HepG2 (cell line): ENCODE results near the gene ZFPL1. TPM values are rescaled to one million over a fixed set of nuclear protein-coding genes. Genes with fewer than 3 reads are reported as not detected.

Experiments used
- ATAC-seq: fragments of 200-7000 bp; cut with Tn5 transposase; 3 replicates; pipeline ENCODE4 v1.9.1; 2020; ENCODE audit warnings: mild to moderate bottlenecking, moderate library complexity
- BruUV-seq: library from RNA; stranded (reverse); fragments of 400-500 nt; replicated peaks from 2 replicates; lab custom pipeline; 2021; lab: Mats Ljungman, UMichigan
- CTCF ChIA-PET: fragments of 300-600 bp; formaldehyde crosslinking; extraction: SDS; loops from one replicate; lab custom pipeline; 2021; ENCODE audit warnings: low total read pairs, inconsistent platforms, low intra/inter-chr PET ratio; lab: Yijun Ruan, JAX
- POLR2A ChIA-PET: fragments of 350-600 bp; sonication (Branson Sonifier 250); formaldehyde crosslinking; loops from one replicate; lab custom pipeline; 2020; ENCODE audit warnings: antibody characterized with exemption, inconsistent platforms; lab: Yijun Ruan, JAX
- DNase-seq: peaks from one replicate; pipeline ENCODE4 v3.0.0-alpha.2; 2015; ENCODE audit warnings: low spot score
- FAIRE-seq: peaks from 3 replicates; lab custom pipeline; 2011; peaks lifted over from hg19 to GRCh38; lab: Jason Lieb, UNC
- H2AFZ ChIP-seq: one replicate; pipeline ENCODE4 v1.6.1; 2011; ENCODE audit warnings: low read length, inconsistent platforms
- H3K27ac ChIP-seq: fragments of 300-600 bp; 3 replicates; pipeline ENCODE4 v1.8.0; 2011; ENCODE audit warnings: mixed run types, mild to moderate bottlenecking, mixed read lengths, low read length, inconsistent platforms; ENCODE audit not compliant: insufficient read depth; ENCODE audit errors: extremely low read length
- H3K27me3 ChIP-seq, 2 experiments: fragments of 200-600 bp in 1 of 2; 2 replicates in 1 of 2; 3 replicates in 1 of 2; pipeline versions ENCODE4 v1.6.0 to v1.8.0; 2011; ENCODE audit warnings: low read length in 2 of 2, mild to moderate bottlenecking in 2 of 2, moderate library complexity in 2 of 2, inconsistent platforms in 1 of 2; ENCODE audit not compliant: insufficient read depth in 2 of 2, control insufficient read depth in 1 of 2
- H3K36me3 ChIP-seq, 2 experiments: fragments of 200-600 bp in 1 of 2; replicated peaks in 1 of 2; 2 replicates in 1 of 2; 3 replicates in 1 of 2; pipeline versions ENCODE4 v1.5.1 to v1.8.0; 2011; ENCODE audit warnings: low read length in 2 of 2, inconsistent platforms in 1 of 2; ENCODE audit not compliant: insufficient read depth in 2 of 2, control insufficient read depth in 1 of 2
- H3K4me1 ChIP-seq: 2 replicates; pipeline ENCODE4 v1.5.1; 2012; ENCODE audit warnings: low read length, inconsistent platforms; ENCODE audit not compliant: insufficient read depth
- H3K4me2 ChIP-seq: 2 replicates; pipeline ENCODE4 v1.6.0; 2011; ENCODE audit warnings: low read depth, low read length, inconsistent platforms
- H3K4me3 ChIP-seq, 3 experiments: fragments of 200-600 bp in 1 of 3; sonication (generic), shearing (Covaris generic) in 1 of 3; replicated peaks in 1 of 3; 2 replicates each; pipeline ENCODE4 v1.5.1; 2011 to 2016; ENCODE audit warnings: low read length in 3 of 3, inconsistent platforms in 2 of 3, low read depth in 2 of 3, mild to moderate bottlenecking in 2 of 3, control low read depth in 1 of 3, mixed read lengths in 1 of 3; ENCODE audit not compliant: insufficient read depth in 1 of 3
- H3K79me2 ChIP-seq: one replicate; pipeline ENCODE4 v1.6.1; 2011; ENCODE audit warnings: low read length, inconsistent platforms; ENCODE audit not compliant: insufficient read depth
- H3K9ac ChIP-seq: 2 replicates; pipeline ENCODE4 v1.6.0; 2011; ENCODE audit warnings: mild to moderate bottlenecking, low read depth, low read length, inconsistent platforms; ENCODE audit not compliant: insufficient read depth
- H3K9me3 ChIP-seq: 2 replicates; pipeline ENCODE4 v1.5.1; 2012; ENCODE audit warnings: mild to moderate bottlenecking, low read length
- H4K20me1 ChIP-seq: 2 replicates; pipeline ENCODE4 v1.6.0; 2011; ENCODE audit warnings: inconsistent platforms, mild to moderate bottlenecking, low read length, moderate library complexity; ENCODE audit not compliant: insufficient read depth
- EZH2 ChIP-seq: conservative IDR thresholded peaks from 2 replicates; pipeline ENCODE4 v1.6.1; 2012; ENCODE audit warnings: mild to moderate bottlenecking, low read depth, low read length, moderate library complexity
- HDAC1 ChIP-seq: sonication (generic); formaldehyde crosslinking; IDR thresholded peaks from 2 replicates; pipeline ENCODE4 v1.5.1; 2020; ENCODE audit warnings: mild to moderate bottlenecking, missing genetic modification reagents
- JUN ChIP-seq: sonication (generic); formaldehyde crosslinking; IDR thresholded peaks from 2 replicates; pipeline ENCODE4 v1.4.0; 2020; ENCODE audit warnings: mild to moderate bottlenecking, missing genetic modification reagents
- MXD1 ChIP-seq: sonication (generic); formaldehyde crosslinking; IDR thresholded peaks from 2 replicates; pipeline ENCODE4 v1.4.0; 2020; ENCODE audit warnings: mild to moderate bottlenecking, missing genetic modification reagents
- MXD4 ChIP-seq: IDR thresholded peaks from 2 replicates; pipeline ENCODE4 v1.6.1; 2016; ENCODE audit warnings: mild to moderate bottlenecking, missing biosample characterization, missing genetic modification reagents
- NFYC ChIP-seq: IDR thresholded peaks from 2 replicates; pipeline ENCODE4 v1.6.1; 2016; ENCODE audit warnings: missing genetic modification reagents, missing compliant biosample characterization
- PITX1 ChIP-seq: sonication (generic); formaldehyde crosslinking; IDR thresholded peaks from 2 replicates; pipeline ENCODE4 v1.5.1; 2020; ENCODE audit warnings: mild to moderate bottlenecking, missing genetic modification reagents
- POLR2A ChIP-seq, 2 experiments: IDR thresholded peaks; 2 replicates each; pipeline ENCODE4 v1.6.1; 2011; ENCODE audit warnings: low read depth in 2 of 2, low read length in 2 of 2, mild to moderate bottlenecking in 1 of 2, moderate library complexity in 1 of 2; ENCODE audit not compliant: insufficient read depth in 1 of 2
- RORA ChIP-seq: sonication (generic); formaldehyde crosslinking; IDR thresholded peaks from 2 replicates; pipeline ENCODE4 v1.5.0; 2020; ENCODE audit warnings: mild to moderate bottlenecking, missing genetic modification reagents, moderate library complexity
- SOX6 ChIP-seq, 2 experiments: fragments of 450-650 bp in 1 of 2; sonication (generic) in 1 of 2; formaldehyde crosslinking in 1 of 2; IDR thresholded peaks; 2 replicates each; pipeline versions ENCODE4 v1.4.0 to v1.6.1; 2017 to 2020; ENCODE audit warnings: antibody characterized with exemption in 1 of 2, mild to moderate bottlenecking in 1 of 2, missing genetic modification reagents in 1 of 2
- ZNF329 ChIP-seq: sonication (generic); formaldehyde crosslinking; IDR thresholded peaks from 2 replicates; pipeline ENCODE4 v1.9.0; 2021; ENCODE audit warnings: low read depth, mild to moderate bottlenecking, missing genetic modification reagents
- ZNF776 ChIP-seq: sonication (generic); formaldehyde crosslinking; IDR thresholded peaks from 2 replicates; pipeline ENCODE4 v1.4.0; 2020; ENCODE audit warnings: mild to moderate bottlenecking, missing genetic modification reagents
- WGBS: methylation state at CpG from one replicate; pipeline ENCODE4 v1.1.6; 2017; ENCODE audit warnings: low lambda C conversion rate; 5-methylcytosine and 5-hydroxymethylcytosine counted together
- in situ Hi-C: cut with HindIII; loops from 2 replicates; pipeline ENCODE4 v1.10.0; 2017; ENCODE audit warnings: low pct_unique_long_range_greater_than_20kb; ENCODE audit not compliant: extremely low pct_ligation_motif_present
- intact Hi-C: fragments of 100-400 bp; cut with micrococcal nuclease; formaldehyde crosslinking; loops from one replicate; pipeline ENCODE4 v1.10.0; 2022; ENCODE audit not compliant: unreplicated experiment
- polyA plus RNA-seq, 8 experiments: library from polyadenylated mRNA; depleted of rRNA in 3 of 8; stranded (reverse) in 7 of 8; unstranded in 1 of 8; fragments of >200 nt; fragmentation: Illumina TruSeq in 4 of 8; extraction: Trizol in 4 of 8; gene quantifications; 2 replicates each; pipeline versions ENCODE4 v1.2.1 to v1.2.3, GENCODE V29; 2011 to 2016; ENCODE audit warnings: low read depth in 4 of 8, missing spikeins in 1 of 8, mixed read lengths in 1 of 8; ENCODE audit not compliant: insufficient read depth in 1 of 8
- total RNA-seq, 5 experiments: library from RNA; depleted of rRNA; stranded (reverse); fragments of >200 nt; fragmentation: Illumina TruSeq; extraction: Trizol; gene quantifications; 2 replicates each; pipeline ENCODE4 v1.2.3, GENCODE V29; 2016; ENCODE audit warnings: low read depth in 1 of 5
- TF ChIP-seq, protein P1 (sequence below): sonication (generic); formaldehyde crosslinking; IDR thresholded peaks from 2 replicates; pipeline ENCODE4 v1.5.0; 2020; ENCODE audit warnings: mild to moderate bottlenecking, missing genetic modification reagents, borderline replicate concordance
- TF ChIP-seq, protein P2 (sequence below): sonication (generic); formaldehyde crosslinking; IDR thresholded peaks from 2 replicates; pipeline ENCODE4 v1.5.0; 2020; ENCODE audit warnings: mild to moderate bottlenecking, missing genetic modification reagents

The ZFPL1 gene
- total and polyA plus RNA-seq, 2 of the 13 experiments (the other 11 are each of a cell fraction or from before 2014, with no cell fraction given) = 32.2 to 56.0 TPM

GRCh38 chr11:65066805-65067291 lies 17.2 kb upstream of the ZFPL1 start:
- H3K79me2 ChIP-seq = no peaks in the 10 kb centered on the region
- no peaks in the 10 kb centered on the region for H3K9me3 ChIP-seq
- H2AFZ ChIP-seq = no peak overlapping the region
- H3K4me2 ChIP-seq = peak overlapping the region; percentile 87
- WGBS = 36% methylated on average over 3 of the region's 4 CpGs
- H3K27me3 ChIP-seq = no peaks in the 10 kb centered on the region
- no peaks in the 10 kb centered on the region for H3K36me3 ChIP-seq
- no TSS peak for BruUV-seq
- H3K4me1 ChIP-seq = peaks cover 39% of the 10 kb centered on the region
- in situ Hi-C loops (loop anchor here (5.0 kb wide), 1 partner anchor 40 kb away; the partner anchor contains the start of gene SNX15), intact Hi-C loops (no loop called here)
- TF ChIP-seq MXD1 (CRISPR knock-in tag) = 0 out of 2 replicates have a peak, but pooled peaks have one; percentile 31
- no peak for TF ChIP-seq RORA
- TF ChIP-seq PITX1 (CRISPR knock-in tag) = peak; percentile 41; the same call in 1 of the 2 replicates
- TF ChIP-seq SOX6 (IDR thresholded peaks at IDR 0.05) = no peak
- TF ChIP-seq SOX6 (CRISPR knock-in tag; IDR thresholded peaks at IDR 0.05) = 0 out of 2 replicates have a peak, but pooled peaks have one; percentile 19
- 0 out of 2 replicates have a peak, but pooled peaks have one; percentile 34 for TF ChIP-seq ZNF776
- TF ChIP-seq ZNF329 (CRISPR knock-in tag) = 0 out of 2 replicates have a peak, but pooled peaks have one; percentile 29
- TF ChIP-seq EZH2 = no peak
- TF ChIP-seq JUN (CRISPR knock-in tag) = no peak
- TF ChIP-seq MXD4 (CRISPR knock-in tag) = no peak
- TF ChIP-seq HDAC1 (CRISPR knock-in tag) = peak; percentile 12; the same call in 1 of the 2 replicates
- 0 out of 4 replicates have a peak, but pooled peaks of 1 of the 2 experiments have one; percentile 7 for TF ChIP-seq POLR2A (IDR thresholded peaks at IDR 0.05; ENCODE audit: insufficient read depth in 1 of 2, low read depth in 2 of 2, low read length in 2 of 2)
- no peak for TF ChIP-seq NFYC (CRISPR knock-in tag)
- TF ChIP-seq, protein P1, sequence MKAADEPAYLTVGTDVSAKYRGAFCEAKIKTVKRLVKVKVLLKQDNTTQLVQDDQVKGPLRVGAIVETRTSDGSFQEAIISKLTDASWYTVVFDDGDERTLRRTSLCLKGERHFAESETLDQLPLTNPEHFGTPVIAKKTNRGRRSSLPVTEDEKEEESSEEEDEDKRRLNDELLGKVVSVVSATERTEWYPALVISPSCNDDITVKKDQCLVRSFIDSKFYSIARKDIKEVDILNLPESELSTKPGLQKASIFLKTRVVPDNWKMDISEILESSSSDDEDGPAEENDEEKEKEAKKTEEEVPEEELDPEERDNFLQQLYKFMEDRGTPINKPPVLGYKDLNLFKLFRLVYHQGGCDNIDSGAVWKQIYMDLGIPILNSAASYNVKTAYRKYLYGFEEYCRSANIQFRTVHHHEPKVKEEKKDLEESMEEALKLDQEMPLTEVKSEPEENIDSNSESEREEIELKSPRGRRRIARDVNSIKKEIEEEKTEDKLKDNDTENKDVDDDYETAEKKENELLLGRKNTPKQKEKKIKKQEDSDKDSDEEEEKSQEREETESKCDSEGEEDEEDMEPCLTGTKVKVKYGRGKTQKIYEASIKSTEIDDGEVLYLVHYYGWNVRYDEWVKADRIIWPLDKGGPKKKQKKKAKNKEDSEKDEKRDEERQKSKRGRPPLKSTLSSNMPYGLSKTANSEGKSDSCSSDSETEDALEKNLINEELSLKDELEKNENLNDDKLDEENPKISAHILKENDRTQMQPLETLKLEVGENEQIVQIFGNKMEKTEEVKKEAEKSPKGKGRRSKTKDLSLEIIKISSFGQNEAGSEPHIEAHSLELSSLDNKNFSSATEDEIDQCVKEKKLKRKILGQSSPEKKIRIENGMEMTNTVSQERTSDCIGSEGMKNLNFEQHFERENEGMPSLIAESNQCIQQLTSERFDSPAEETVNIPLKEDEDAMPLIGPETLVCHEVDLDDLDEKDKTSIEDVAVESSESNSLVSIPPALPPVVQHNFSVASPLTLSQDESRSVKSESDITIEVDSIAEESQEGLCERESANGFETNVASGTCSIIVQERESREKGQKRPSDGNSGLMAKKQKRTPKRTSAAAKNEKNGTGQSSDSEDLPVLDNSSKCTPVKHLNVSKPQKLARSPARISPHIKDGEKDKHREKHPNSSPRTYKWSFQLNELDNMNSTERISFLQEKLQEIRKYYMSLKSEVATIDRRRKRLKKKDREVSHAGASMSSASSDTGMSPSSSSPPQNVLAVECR (CRISPR knock-in tag) = 0 out of 2 replicates have a peak, but pooled peaks have one; percentile 15
- TF ChIP-seq, protein P2, sequence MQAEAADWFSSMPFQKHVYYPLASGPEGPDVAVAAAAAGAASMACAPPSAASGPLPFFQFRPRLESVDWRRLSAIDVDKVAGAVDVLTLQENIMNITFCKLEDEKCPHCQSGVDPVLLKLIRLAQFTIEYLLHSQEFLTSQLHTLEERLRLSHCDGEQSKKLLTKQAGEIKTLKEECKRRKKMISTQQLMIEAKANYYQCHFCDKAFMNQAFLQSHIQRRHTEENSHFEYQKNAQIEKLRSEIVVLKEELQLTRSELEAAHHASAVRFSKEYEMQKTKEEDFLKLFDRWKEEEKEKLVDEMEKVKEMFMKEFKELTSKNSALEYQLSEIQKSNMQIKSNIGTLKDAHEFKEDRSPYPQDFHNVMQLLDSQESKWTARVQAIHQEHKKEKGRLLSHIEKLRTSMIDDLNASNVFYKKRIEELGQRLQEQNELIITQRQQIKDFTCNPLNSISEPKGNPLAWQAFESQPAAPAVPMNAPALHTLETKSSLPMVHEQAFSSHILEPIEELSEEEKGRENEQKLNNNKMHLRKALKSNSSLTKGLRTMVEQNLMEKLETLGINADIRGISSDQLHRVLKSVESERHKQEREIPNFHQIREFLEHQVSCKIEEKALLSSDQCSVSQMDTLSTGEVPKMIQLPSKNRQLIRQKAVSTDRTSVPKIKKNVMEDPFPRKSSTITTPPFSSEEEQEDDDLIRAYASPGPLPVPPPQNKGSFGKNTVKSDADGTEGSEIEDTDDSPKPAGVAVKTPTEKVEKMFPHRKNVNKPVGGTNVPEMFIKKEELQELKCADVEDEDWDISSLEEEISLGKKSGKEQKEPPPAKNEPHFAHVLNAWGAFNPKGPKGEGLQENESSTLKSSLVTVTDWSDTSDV (CRISPR knock-in tag) = 0 out of 2 replicates have a peak, but pooled peaks have one; percentile 12
- ChIA-PET POLR2A (interaction anchor here (1.2 to 2.2 kb wide), 11 partner anchors 9 to 356 kb away, joined by 4 to 10 read pairs (median 5); partner anchors contain the start of genes ARL2, NEAT1, SAC3D1 and TM7SF2), CTCF (no interaction called here)
- peak overlapping the region; percentile 65 to 79 (median 67) for H3K4me3 ChIP-seq
- peak overlapping the region; percentile 74 for H3K9ac ChIP-seq
- ATAC-seq = peak; percentile 26
- H4K20me1 ChIP-seq = no peaks in the 10 kb centered on the region
- DNase-seq = no peak
- FAIRE-seq = peak; percentile 8
- peak overlapping the region; percentile 59 for H3K27ac ChIP-seq
